GM19240 (cell line): Measurements from ENCODE around the gene UBAP2.

Experiments
- DNase-seq: peaks from one replicate; pipeline ENCODE4 v3.0.0; 2011; ENCODE audit warnings: low spot score; ENCODE audit not compliant: insufficient read length

The UBAP2 gene

DNA sequence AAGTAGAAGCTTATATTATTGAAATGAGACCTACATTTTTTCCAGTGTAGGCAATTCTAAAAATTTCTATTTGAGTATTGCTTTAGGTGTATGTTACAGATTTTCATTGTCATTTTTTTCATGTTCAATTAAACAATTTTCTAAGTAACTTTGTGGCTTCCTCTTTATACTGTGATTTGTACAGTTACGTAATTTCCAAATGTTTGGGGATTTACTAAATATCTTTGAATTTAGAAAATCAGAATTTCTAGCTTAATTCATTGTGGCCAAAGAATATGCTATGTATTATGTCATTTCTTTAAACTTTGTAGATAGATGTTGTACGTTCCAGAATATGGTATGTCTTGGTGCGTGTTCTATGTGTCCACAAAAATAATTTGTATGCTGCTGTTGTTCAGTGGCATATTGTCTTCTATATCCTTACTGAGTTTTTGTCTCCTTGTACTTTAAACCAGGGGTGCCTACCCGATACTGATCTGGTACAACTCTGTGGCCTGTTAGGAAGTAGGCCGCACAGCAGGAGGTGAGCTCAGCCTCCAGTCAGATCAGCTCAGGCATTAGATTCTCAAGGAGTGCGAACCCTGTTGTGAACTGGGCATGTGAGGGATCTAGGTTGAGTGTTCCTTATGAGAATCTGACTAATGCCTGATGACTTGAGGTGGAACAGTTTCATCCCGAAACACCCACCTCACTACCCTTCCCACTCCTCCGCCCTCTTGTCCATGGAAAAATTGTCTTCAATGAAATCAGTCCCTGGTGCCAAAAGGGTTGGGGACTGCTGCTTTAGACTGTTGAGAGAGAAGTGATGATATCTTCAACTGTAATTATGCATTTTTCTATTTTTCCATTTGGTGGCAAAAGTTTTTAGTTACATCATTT lies 168.2 kb downstream of the UBAP2 start:
- no peak for DNase-seq

DNA sequence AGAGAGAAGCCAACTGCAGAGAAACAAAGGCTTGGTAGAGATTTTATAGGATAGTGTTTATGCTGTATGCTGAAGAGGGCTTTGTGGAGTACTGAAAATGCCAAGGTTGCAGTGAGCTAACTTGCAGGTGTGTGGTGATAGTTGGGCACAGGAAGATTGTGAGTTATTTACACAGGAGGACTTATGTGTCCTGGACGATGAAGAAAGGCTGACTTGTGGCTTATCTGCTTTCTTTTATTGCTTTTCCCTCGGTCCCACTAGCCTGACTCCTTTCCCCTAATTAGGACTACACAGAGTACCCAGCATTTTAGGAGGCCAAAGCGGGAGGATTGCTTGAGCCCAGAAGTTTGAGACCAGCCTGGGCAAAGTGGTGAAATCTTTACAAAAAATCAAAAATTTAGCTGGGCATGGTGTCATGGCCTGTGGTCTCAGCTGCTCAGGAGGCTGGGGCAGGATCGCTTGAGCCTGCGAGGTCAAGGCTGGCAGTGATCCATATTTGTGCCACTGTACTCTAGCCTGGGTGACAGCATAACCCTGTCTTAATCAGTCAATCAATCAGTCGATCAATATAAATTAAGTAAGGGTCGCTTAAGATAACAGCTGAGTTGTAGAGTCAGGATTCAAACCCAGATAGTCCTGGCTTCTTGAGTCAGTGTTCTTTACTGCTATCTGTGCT lies 169.9 kb downstream of the UBAP2 start:
- no peak for DNase-seq

DNA sequence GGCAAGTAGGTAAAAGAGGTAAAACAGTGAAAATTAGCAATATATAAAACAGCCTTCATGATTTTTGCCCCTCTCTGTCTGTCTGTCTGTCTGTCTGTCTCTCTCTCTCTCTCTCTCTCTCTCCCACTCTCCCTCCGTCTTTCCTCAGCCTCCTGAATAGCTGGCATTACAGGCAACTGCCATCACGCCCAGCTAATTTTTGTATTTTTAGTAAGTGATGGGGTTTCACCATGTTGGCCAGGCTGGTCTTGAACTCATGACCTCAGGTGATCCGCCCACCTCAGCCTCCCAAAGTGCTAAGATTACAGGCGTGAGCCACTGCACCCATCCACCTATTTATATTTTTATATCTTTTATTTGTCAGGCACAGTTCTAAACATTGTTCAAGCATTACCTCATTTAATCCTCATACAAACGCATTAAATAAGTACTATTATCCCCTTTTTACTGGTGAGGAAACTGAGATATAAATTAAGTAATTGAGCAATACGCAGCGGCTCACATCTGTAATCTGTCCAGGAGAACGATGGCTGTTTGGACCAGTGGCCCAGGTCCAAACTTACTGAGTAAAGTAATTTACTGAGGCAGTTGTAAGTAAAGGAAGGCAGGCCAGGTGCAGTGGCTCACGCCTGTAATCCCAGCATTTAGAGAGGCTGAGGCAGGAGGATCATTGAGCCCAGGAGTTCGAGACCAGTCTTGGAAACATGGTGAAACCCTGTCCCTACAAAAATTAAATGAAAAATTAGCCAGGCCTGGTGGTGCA lies 170.8 kb downstream of the UBAP2 start:
- DNase-seq, result no peak
